ENCODE results near the gene SNAI1. TPM values are rescaled to one million over a fixed set of nuclear protein-coding genes. Genes with fewer than 3 reads are reported as not detected.

SNAI1 gene
- total and polyA plus RNA-seq, 9 donors = 0.95 to 9.0 (median 1.7) TPM

DNA sequence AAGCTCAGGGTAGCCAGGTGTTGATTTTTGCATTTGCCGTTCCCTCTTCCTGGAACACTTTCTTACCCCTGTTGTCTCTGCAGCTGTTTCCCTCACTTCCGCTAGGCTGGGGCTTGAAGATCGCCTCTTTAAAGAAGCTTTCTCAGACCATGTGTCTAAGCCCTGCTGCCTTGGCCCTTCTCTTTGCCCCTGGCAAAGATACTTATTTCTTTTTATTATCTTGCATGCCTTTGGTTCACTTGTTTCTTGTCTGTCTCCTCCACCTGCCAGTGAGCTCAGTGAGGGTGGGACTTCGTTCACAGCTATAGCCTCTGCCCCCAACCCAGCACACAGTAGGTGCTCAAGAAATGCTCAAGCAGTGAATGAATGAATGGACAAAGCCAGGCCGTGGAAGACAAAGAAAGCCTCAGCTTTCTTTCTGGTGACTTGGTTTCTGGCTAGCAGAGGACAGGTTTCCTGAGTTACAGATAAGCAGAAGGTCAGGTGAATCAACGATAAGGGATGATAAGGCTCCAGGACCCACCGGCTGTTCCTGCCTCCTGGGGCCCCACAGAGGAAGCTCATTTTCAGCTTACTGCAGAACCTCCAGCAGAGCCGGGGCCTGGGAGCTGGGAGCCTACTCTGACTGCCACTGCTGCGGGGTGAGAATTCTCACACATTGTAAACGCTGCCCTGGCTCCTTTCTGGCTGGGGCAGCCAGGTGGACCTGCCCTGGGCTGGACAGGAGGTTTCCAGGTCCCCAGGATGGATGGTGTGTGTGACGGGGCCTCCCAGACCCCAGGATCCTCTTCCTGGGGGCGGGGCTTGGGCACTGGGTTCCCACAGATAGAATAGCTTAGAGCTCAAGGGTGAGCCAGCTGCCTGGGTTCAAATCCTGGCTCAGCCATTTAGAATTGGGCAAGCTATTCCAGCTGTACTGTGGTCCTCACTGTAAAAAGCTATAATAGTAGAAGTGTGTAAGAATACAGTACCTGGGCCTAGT lies 29.8 kb downstream of the SNAI1 start:
- H3K9me3 ChIP-seq = no peaks in the 10 kb centered on the region
- intact Hi-C loops (cut with DNase I) = no loop called here
- no peaks in the 10 kb centered on the region for H3K27me3 ChIP-seq
- H3K27ac ChIP-seq = no peak overlapping the region
- no peak for DNase-seq
- H3K36me3 ChIP-seq = no peaks in the 10 kb centered on the region
- H3K4me1 ChIP-seq (ENCODE audit: insufficient read depth) = no peaks in the 10 kb centered on the region
- H3K4me3 ChIP-seq = no peak overlapping the region
- WGBS, 3 donors = 54 to 71% (median 66%) methylated on average over 12 of the region's 12 CpGs
- TF ChIP-seq POLR2A (IDR thresholded peaks at IDR 0.05) (no peak), EP300 (IDR thresholded peaks at IDR 0.05) (no peak)
- TF ChIP-seq, protein P1, sequence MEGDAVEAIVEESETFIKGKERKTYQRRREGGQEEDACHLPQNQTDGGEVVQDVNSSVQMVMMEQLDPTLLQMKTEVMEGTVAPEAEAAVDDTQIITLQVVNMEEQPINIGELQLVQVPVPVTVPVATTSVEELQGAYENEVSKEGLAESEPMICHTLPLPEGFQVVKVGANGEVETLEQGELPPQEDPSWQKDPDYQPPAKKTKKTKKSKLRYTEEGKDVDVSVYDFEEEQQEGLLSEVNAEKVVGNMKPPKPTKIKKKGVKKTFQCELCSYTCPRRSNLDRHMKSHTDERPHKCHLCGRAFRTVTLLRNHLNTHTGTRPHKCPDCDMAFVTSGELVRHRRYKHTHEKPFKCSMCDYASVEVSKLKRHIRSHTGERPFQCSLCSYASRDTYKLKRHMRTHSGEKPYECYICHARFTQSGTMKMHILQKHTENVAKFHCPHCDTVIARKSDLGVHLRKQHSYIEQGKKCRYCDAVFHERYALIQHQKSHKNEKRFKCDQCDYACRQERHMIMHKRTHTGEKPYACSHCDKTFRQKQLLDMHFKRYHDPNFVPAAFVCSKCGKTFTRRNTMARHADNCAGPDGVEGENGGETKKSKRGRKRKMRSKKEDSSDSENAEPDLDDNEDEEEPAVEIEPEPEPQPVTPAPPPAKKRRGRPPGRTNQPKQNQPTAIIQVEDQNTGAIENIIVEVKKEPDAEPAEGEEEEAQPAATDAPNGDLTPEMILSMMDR (IDR thresholded peaks at IDR 0.05) = no peak

DNA sequence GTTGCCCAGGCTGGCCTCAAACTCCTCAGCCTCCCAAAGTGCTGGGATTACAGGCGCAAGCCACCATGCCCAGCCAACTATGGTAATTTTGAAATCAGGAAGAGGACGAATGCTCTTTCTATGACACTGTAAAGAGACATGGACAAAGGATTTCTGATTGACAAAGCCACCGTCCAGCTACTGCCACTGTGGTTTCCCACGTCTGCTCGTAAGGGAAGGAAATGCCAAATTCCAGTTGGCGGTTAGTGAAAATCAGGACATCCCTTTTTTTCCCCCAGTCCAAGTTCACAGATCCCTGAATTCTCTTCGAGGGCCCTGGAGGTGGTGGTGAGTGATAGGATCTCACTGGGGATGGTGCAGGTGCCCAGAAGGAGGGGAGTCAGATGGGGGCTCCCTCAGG lies 31.2 kb downstream of the SNAI1 start:
- WGBS, 3 donors = 88 to 94% (median 93%) methylated on average over 7 of the region's 7 CpGs
- no peak overlapping the region for H3K27ac ChIP-seq
- H3K36me3 ChIP-seq = no peaks in the 10 kb centered on the region
- no peaks in the 10 kb centered on the region for H3K4me1 ChIP-seq (ENCODE audit: insufficient read depth)
- H3K4me3 ChIP-seq = no peak overlapping the region
- H3K27me3 ChIP-seq = no peaks in the 10 kb centered on the region
- no peak for DNase-seq
- intact Hi-C loops (cut with DNase I) = no loop called here
- TF ChIP-seq EP300 (IDR thresholded peaks at IDR 0.05) = no peak
- no peak for TF ChIP-seq POLR2A (IDR thresholded peaks at IDR 0.05)
- TF ChIP-seq, protein P1 (IDR thresholded peaks at IDR 0.05) = no peak
- H3K9me3 ChIP-seq = no peaks in the 10 kb centered on the region

DNA sequence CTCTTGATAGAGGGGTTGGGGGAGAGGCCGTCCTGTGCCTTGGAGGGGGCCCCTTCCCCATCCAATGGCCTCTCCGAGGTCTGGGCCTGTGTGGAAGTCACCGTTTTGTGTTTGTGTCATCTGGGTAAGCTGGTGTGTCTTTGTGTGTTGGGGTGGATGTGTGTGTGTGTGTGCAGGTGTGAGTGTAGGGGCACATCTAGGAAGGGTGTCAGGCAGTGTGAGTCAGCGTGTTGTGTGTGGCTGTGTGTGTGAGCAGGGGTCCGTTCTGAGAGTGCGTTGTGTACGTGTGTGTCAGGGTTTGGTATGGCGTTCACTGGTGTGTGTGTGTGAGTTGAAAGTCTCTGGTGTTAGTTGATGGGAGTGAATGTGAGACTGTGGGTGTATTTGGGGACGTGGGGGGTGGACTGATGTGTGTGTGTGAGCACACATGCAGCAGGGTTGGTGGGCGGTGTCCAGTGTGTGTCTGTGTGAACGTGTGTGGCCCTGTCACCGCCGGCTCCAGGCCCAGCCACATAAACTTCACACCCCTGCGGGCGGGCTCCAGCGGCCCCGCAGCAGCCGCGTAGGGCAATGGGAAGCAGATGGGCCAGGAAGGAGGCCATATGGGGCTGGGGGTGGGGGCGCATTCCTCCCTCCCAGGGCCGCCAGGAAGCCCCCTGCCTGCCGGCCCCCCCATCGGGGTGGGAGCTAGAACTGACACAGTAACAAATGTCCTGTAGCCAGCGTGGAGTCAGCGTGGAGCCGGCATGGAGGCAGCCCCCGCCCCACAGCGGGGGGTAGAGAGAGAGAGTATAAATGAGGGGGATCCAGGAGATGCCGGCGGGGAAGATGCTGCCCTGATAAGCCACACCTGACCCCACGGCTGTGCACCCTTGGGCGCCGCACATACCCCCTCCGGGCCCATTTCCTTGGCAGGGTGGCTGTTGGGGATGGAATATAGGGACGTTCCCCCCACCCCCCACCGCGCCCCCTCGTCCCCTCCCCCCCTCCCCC lies 32.1 kb downstream of the SNAI1 start:
- 66 to 70% (median 68%) methylated on average over 37 to 38 of the region's 38 CpGs for WGBS, 3 donors
- no peak overlapping the region for H3K27ac ChIP-seq
- intact Hi-C loops (cut with DNase I) = no loop called here
- no peaks in the 10 kb centered on the region for H3K36me3 ChIP-seq
- no peaks in the 10 kb centered on the region for H3K27me3 ChIP-seq
- H3K9me3 ChIP-seq = no peaks in the 10 kb centered on the region
- H3K4me3 ChIP-seq = no peak overlapping the region
- no peaks in the 10 kb centered on the region for H3K4me1 ChIP-seq (ENCODE audit: insufficient read depth)
- DNase-seq = no peak
- no peak for TF ChIP-seq POLR2A (IDR thresholded peaks at IDR 0.05)
- TF ChIP-seq, protein P1 (IDR thresholded peaks at IDR 0.05) = no peak
- TF ChIP-seq EP300 (IDR thresholded peaks at IDR 0.05) = no peak

DNA sequence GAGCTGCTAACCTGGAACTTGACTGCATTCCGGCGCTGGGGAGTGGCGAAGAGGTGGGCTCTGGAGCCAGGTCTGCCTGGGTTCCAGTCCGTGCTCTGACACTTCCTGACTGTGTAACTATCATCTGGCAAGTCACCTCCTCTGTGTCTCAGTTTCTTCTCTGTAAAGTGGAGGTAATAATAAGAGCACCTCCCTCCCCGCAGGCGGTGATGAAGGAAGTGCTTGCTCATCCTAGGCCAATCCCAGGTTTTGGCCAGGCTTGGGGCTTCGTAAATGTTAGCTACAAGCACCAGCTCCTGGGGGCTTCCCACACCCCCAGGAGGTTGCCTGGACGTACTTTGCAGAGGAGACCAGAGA lies 32.8 kb downstream of the SNAI1 start:
- no peaks in the 10 kb centered on the region for H3K4me1 ChIP-seq (ENCODE audit: insufficient read depth)
- no peaks in the 10 kb centered on the region for H3K36me3 ChIP-seq
- no peak overlapping the region for H3K4me3 ChIP-seq
- no peak for DNase-seq
- H3K27ac ChIP-seq = no peak overlapping the region
- intact Hi-C loops (cut with DNase I) = no loop called here
- WGBS, 3 donors = 92 to 94% (median 92%) methylated on average over 6 to 8 of the region's 8 CpGs
- H3K27me3 ChIP-seq = no peaks in the 10 kb centered on the region
- H3K9me3 ChIP-seq = no peaks in the 10 kb centered on the region
- TF ChIP-seq EP300 (IDR thresholded peaks at IDR 0.05) = no peak
- no peak for TF ChIP-seq POLR2A (IDR thresholded peaks at IDR 0.05)
- TF ChIP-seq, protein P1 (IDR thresholded peaks at IDR 0.05) = no peak

Data from ovary (tissue), 9 donors.